GM21825 (cell line): ENCODE data around the gene PANX2.
"Not testable (repeated sequence)": the region's sequence is repeated elsewhere in the genome, so short reads cannot be mapped to it uniquely, and the experiment has no call there.

ENCODE experiments used
- ATAC-seq: cut with Tn5 transposase; IDR thresholded peaks from one replicate; pipeline ENCODE4 v1.9.1; 2021; ENCODE audit warnings: mild to moderate bottlenecking, moderate library complexity; ENCODE audit not compliant: unreplicated experiment

The PANX2 gene

GRCh38 chr22:50170453-50171318 is at the start of gene PANX2:
Gene PANX2, plus strand, starts transcription at chr22:50170731. Its CDS starts 0 bp downstream, at chr22:50170731.
- ATAC-seq: no peak

GRCh38 chr22:50121202-50121740 is 49.3 kb upstream of the PANX2 start:
- ATAC-seq: no peak

- no peak for ATAC-seq
These were observed 47.4 kb upstream of the PANX2 start for GRCh38 chr22:50123119-50123518.

- no peak for ATAC-seq
These were observed 45.5 kb upstream of the PANX2 start for GRCh38 chr22:50125029-50125428.

- no peak for ATAC-seq
These were observed 41.3 kb upstream of the PANX2 start for GRCh38 chr22:50129121-50129736.

GRCh38 chr22:50131894-50132293 is 38.6 kb upstream of the PANX2 start:
- ATAC-seq: no peak

- ATAC-seq: no peak
These were observed 36.0 kb upstream of the PANX2 start for GRCh38 chr22:50134481-50134880.

- no peak for ATAC-seq
These were observed 33.9 kb upstream of the PANX2 start for GRCh38 chr22:50136581-50137015.

- ATAC-seq: not testable (repeated sequence)
These were observed 33.3 kb upstream of the PANX2 start for GRCh38 chr22:50137277-50137676.

- no peak for ATAC-seq
These were observed 32.5 kb upstream of the PANX2 start for GRCh38 chr22:50138041-50138440.

GRCh38 chr22:50138988-50139387 is 31.5 kb upstream of the PANX2 start:
- no peak for ATAC-seq

- ATAC-seq: no peak
These were observed 30.6 kb upstream of the PANX2 start for GRCh38 chr22:50139843-50140415.

GRCh38 chr22:50140615-50141014 is 29.9 kb upstream of the PANX2 start:
- ATAC-seq: no peak

GRCh38 chr22:50141462-50141861 is 29.1 kb upstream of the PANX2 start:
- no peak for ATAC-seq

GRCh38 chr22:50141891-50142363 is 28.6 kb upstream of the PANX2 start:
- no peak for ATAC-seq

GRCh38 chr22:50143096-50143495 is 27.4 kb upstream of the PANX2 start:
- ATAC-seq: no peak

- ATAC-seq: no peak
These were observed 26.4 kb upstream of the PANX2 start for GRCh38 chr22:50144005-50144614.

- ATAC-seq: no peak
These were observed 24.7 kb upstream of the PANX2 start for GRCh38 chr22:50145721-50146438.

- ATAC-seq: no peak
These were observed 23.9 kb upstream of the PANX2 start for GRCh38 chr22:50146439-50147238.
